Esophagus muscularis mucosa (tissue), 4 donors: ENCODE data around the gene FUT3.

ENCODE experiments used
- EP300 ChIP-seq: sonication (generic); formaldehyde crosslinking; IDR thresholded peaks from one replicate; pipeline ENCODE4 v1.6.1; 2017; ENCODE audit warnings: antibody characterized with exemption
- POLR2A ChIP-seq: fragments of 450-650 bp; IDR thresholded peaks from one replicate; pipeline ENCODE4 v1.6.1; 2017; ENCODE audit warnings: antibody characterized with exemption, moderate library complexity, mild to moderate bottlenecking, low read depth
- POLR2AphosphoS5 ChIP-seq, 2 donors: sonication (generic); formaldehyde crosslinking; IDR thresholded peaks; one replicate each; pipeline ENCODE4 v1.6.1; 2017; ENCODE audit warnings: antibody characterized with exemption in 2 of 2
- TF ChIP-seq, protein P1 (sequence below), 3 experiments: fragments of 200-600 bp in 2 of 3; fragments of 450-650 bp in 1 of 3; sonication (generic) in 2 of 3; IDR thresholded peaks; one replicate each; pipeline ENCODE4 v1.5.1; 2017 to 2019; ENCODE audit warnings: antibody characterized with exemption in 3 of 3, mild to moderate bottlenecking in 2 of 3, moderate library complexity in 1 of 3

DNA sequence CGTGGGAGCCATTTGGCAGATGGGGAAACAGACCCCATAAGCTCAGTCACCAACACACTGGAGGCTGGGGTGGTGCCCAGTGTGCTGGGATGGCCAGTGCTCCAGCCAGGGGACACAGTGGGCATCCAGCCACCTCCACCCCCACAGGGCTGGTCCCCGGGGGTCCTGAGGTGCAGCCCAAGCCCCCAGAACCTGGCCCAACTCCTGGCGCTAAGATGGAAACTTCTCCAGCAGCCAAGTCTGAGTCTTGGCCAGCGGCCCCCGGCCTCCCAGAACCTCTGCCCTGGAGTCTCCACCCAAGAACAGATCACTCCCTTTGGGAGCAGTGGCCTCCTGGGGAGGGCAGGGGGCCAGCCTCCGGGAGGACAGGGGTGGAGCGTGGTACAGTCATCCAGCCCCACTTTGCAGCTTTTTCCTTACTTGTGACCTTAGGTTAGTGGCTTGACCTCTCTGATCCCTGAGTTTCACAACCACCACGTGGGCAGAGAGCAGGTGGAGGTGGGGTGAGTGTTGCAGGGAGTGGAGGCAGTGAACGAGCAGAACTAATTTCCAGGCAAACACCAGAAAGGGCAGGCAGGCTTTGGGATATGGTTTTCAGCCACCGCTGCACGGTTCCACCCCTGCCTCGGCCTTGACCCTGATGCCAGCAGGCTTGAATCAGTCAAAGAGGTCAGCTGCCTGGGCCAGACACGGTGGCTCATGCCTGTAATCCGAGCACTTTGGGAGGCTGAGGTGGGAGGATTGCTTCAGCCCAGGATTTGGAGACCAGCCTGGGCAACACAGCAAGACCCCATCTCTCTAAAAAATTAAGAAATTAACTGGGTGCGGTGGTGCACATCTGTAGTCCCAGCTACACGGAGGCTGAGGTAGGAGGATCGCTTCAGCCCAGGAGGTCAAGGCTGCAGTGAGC is 50.6 kb downstream of the FUT3 start:
- TF ChIP-seq POLR2AphosphoS5 (IDR thresholded peaks at IDR 0.05) (no peak), EP300 (no peak), POLR2A (no peak)
- TF ChIP-seq, protein P1, sequence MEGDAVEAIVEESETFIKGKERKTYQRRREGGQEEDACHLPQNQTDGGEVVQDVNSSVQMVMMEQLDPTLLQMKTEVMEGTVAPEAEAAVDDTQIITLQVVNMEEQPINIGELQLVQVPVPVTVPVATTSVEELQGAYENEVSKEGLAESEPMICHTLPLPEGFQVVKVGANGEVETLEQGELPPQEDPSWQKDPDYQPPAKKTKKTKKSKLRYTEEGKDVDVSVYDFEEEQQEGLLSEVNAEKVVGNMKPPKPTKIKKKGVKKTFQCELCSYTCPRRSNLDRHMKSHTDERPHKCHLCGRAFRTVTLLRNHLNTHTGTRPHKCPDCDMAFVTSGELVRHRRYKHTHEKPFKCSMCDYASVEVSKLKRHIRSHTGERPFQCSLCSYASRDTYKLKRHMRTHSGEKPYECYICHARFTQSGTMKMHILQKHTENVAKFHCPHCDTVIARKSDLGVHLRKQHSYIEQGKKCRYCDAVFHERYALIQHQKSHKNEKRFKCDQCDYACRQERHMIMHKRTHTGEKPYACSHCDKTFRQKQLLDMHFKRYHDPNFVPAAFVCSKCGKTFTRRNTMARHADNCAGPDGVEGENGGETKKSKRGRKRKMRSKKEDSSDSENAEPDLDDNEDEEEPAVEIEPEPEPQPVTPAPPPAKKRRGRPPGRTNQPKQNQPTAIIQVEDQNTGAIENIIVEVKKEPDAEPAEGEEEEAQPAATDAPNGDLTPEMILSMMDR (IDR thresholded peaks at IDR 0.05): no peak
